Measurements from ENCODE around the gene APOH.

DNA sequence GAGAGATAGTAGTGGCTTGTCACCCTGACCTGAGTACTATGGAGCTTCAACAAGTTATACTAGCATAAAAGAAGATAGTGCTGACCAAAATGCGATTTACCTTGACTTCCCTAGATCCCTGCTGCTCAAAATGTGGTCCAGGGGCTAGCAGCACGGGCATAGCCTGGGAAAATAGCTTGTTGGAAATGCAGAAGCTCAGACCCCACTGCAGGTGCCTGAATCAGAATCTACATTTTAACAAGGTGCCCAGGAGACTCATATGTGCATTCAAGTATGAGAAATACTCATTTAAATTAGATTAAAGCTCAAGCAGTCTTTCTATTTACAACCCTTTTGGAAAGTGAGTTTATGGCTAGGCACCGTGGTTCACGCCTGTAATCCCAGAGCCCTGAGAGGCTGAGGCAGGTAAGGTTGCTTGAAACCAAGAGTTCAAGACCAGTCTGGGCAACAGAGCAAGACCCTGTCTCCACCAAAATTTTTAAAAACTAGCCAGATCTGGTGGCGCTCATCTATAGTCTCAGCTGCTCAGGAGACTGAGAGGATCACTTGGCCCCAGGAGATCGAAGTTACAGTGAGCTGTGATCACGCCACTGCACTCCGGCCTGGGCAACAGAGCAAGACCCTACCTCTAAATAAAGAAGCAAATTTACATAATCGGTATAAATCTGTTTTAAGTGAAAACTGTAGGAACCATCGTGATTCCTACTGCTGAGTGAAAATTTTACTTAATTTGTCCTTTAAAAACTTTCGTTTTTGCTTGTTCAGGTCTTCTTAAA is 7.3 kb downstream of the APOH start:
- TF ChIP-seq, protein P1, sequence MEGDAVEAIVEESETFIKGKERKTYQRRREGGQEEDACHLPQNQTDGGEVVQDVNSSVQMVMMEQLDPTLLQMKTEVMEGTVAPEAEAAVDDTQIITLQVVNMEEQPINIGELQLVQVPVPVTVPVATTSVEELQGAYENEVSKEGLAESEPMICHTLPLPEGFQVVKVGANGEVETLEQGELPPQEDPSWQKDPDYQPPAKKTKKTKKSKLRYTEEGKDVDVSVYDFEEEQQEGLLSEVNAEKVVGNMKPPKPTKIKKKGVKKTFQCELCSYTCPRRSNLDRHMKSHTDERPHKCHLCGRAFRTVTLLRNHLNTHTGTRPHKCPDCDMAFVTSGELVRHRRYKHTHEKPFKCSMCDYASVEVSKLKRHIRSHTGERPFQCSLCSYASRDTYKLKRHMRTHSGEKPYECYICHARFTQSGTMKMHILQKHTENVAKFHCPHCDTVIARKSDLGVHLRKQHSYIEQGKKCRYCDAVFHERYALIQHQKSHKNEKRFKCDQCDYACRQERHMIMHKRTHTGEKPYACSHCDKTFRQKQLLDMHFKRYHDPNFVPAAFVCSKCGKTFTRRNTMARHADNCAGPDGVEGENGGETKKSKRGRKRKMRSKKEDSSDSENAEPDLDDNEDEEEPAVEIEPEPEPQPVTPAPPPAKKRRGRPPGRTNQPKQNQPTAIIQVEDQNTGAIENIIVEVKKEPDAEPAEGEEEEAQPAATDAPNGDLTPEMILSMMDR (conservative IDR thresholded peaks at IDR 0.05) = no peak
- TF ChIP-seq ZFX (IDR thresholded peaks at IDR 0.05) = no peak

Measured in C4-2B (cell line).